HEK293 (cell line): ENCODE data around the gene GNG14.

Experiments used
- CTCF ChIA-PET: fragments of 350-600 bp; formaldehyde crosslinking; extraction: SDS; loops from one replicate; lab custom pipeline; 2021; ENCODE audit warnings: antibody characterized with exemption; lab: Yijun Ruan, JAX
- POLR2A ChIA-PET: fragments of 300-600 bp; formaldehyde crosslinking; extraction: SDS; loops from one replicate; lab custom pipeline; 2020; ENCODE audit warnings: antibody characterized with exemption, inconsistent platforms; lab: Yijun Ruan, JAX
- H3K27ac ChIP-seq: fragments of 200-500 bp; sonication (Bioruptor generic); 2 replicates; pipeline ENCODE4 v1.5.1; 2014; ENCODE audit warnings: low read depth, low read length, control low read depth, inconsistent platforms; ENCODE audit errors: extremely low read depth
- H3K36me3 ChIP-seq, 2 experiments: fragments of 200-500 bp in 1 of 2; sonication (Bioruptor generic) in 1 of 2; 1 replicate in 1 of 2; 2 replicates in 1 of 2; pipeline ENCODE4 v1.5.1; 2014 to 2017; ENCODE audit warnings: inconsistent platforms in 2 of 2, low read length in 2 of 2; ENCODE audit not compliant: control insufficient read depth in 2 of 2, insufficient read depth in 1 of 2
- H3K4me1 ChIP-seq: fragments of 200-500 bp; sonication (Bioruptor generic); 2 replicates; pipeline ENCODE4 v1.5.1; 2014; ENCODE audit warnings: mild to moderate bottlenecking, low read length, inconsistent platforms; ENCODE audit not compliant: control insufficient read depth, insufficient read depth
- H3K4me3 ChIP-seq: 2 replicates; pipeline ENCODE4 v1.5.1; 2011; ENCODE audit warnings: low read depth, mild to moderate bottlenecking, control low read depth, low read length, moderate library complexity
- H3K9me3 ChIP-seq: fragments of 200-500 bp; sonication (Bioruptor generic); 2 replicates; pipeline ENCODE4 v1.5.1; 2014; ENCODE audit warnings: low read depth, low read length, inconsistent platforms; ENCODE audit not compliant: control insufficient read depth, insufficient read depth
- BCL11B ChIP-seq: fragments of 450-650 bp; formaldehyde crosslinking; IDR thresholded peaks from 2 replicates; pipeline ENCODE4 v1.5.1; 2016; ENCODE audit warnings: low read depth, missing biosample characterization, missing genetic modification characterization
- GFI1B ChIP-seq: fragments of 450-650 bp; formaldehyde crosslinking; IDR thresholded peaks from 2 replicates; pipeline ENCODE4 v1.5.1; 2016; ENCODE audit warnings: missing biosample characterization, missing genetic modification characterization
- GLIS1 ChIP-seq: fragments of 450-650 bp; formaldehyde crosslinking; IDR thresholded peaks from 2 replicates; pipeline ENCODE4 v1.5.1; 2016; ENCODE audit warnings: missing biosample characterization, missing genetic modification characterization
- OVOL3 ChIP-seq: fragments of 450-650 bp; formaldehyde crosslinking; IDR thresholded peaks from 2 replicates; pipeline ENCODE4 v1.5.1; 2016; ENCODE audit warnings: missing biosample characterization, missing genetic modification characterization
- SCRT2 ChIP-seq: fragments of 450-650 bp; formaldehyde crosslinking; IDR thresholded peaks from 2 replicates; pipeline ENCODE4 v1.5.1; 2016; ENCODE audit warnings: missing biosample characterization, missing genetic modification characterization
- SP7 ChIP-seq: fragments of 450-650 bp; formaldehyde crosslinking; IDR thresholded peaks from 2 replicates; pipeline ENCODE4 v1.5.1; 2016; ENCODE audit warnings: missing biosample characterization, missing genetic modification characterization
- TRIM28 ChIP-seq: IDR thresholded peaks from 2 replicates; pipeline ENCODE4 v1.6.1; 2011; ENCODE audit warnings: low read length, control low read depth, borderline replicate concordance
- ZBTB48 ChIP-seq: fragments of 450-650 bp; formaldehyde crosslinking; IDR thresholded peaks from 2 replicates; pipeline ENCODE4 v1.5.1; 2016; ENCODE audit warnings: missing biosample characterization, missing genetic modification characterization
- ZNF138 ChIP-seq: fragments of 450-650 bp; formaldehyde crosslinking; IDR thresholded peaks from 2 replicates; pipeline ENCODE4 v1.5.1; 2016; ENCODE audit warnings: missing biosample characterization, missing genetic modification characterization, borderline replicate concordance
- ZNF184 ChIP-seq: fragments of 450-650 bp; IDR thresholded peaks from 2 replicates; pipeline ENCODE4 v1.5.1; 2018; ENCODE audit warnings: missing biosample characterization, mild to moderate bottlenecking, missing genetic modification characterization
- ZNF19 ChIP-seq: fragments of 450-650 bp; formaldehyde crosslinking; IDR thresholded peaks from 2 replicates; pipeline ENCODE4; 2016; ENCODE audit warnings: missing biosample characterization, missing genetic modification characterization, low read depth
- ZNF2 ChIP-seq: fragments of 450-650 bp; formaldehyde crosslinking; IDR thresholded peaks from 2 replicates; pipeline ENCODE4 v1.5.1; 2016; ENCODE audit warnings: missing biosample characterization, missing genetic modification characterization
- ZNF211 ChIP-seq: fragments of 450-650 bp; formaldehyde crosslinking; IDR thresholded peaks from 2 replicates; pipeline ENCODE4 v1.5.1; 2016; ENCODE audit warnings: low read depth, missing biosample characterization, missing genetic modification characterization
- ZNF214 ChIP-seq: fragments of 450-650 bp; formaldehyde crosslinking; IDR thresholded peaks from 2 replicates; pipeline ENCODE4 v1.5.1; 2017; ENCODE audit warnings: missing biosample characterization, mild to moderate bottlenecking, missing genetic modification characterization, borderline replicate concordance
- ZNF302 ChIP-seq: fragments of 450-650 bp; formaldehyde crosslinking; IDR thresholded peaks from 2 replicates; pipeline ENCODE4 v1.5.1; 2016; ENCODE audit warnings: missing biosample characterization, missing genetic modification characterization, low read depth
- ZNF324 ChIP-seq: fragments of 450-650 bp; formaldehyde crosslinking; IDR thresholded peaks from 2 replicates; pipeline ENCODE4 v1.5.1; 2016; ENCODE audit warnings: missing biosample characterization, missing genetic modification characterization
- ZNF416 ChIP-seq: fragments of 450-650 bp; formaldehyde crosslinking; IDR thresholded peaks from 2 replicates; pipeline ENCODE4 v1.5.1; 2016; ENCODE audit warnings: missing biosample characterization, missing genetic modification characterization
- ZNF426 ChIP-seq: fragments of 450-650 bp; formaldehyde crosslinking; IDR thresholded peaks from 2 replicates; pipeline ENCODE4 v1.5.1; 2017; ENCODE audit warnings: missing biosample characterization, missing genetic modification characterization, mild to moderate bottlenecking, inconsistent platforms, moderate library complexity
- ZNF48 ChIP-seq: fragments of 450-650 bp; formaldehyde crosslinking; IDR thresholded peaks from 2 replicates; pipeline ENCODE4 v1.5.1; 2016; ENCODE audit warnings: missing biosample characterization, missing genetic modification characterization
- ZNF624 ChIP-seq: fragments of 450-650 bp; formaldehyde crosslinking; IDR thresholded peaks from 2 replicates; pipeline ENCODE4 v1.5.1; 2017; ENCODE audit warnings: missing biosample characterization, missing genetic modification characterization
- ZNF626 ChIP-seq: fragments of 450-650 bp; sonication (Bioruptor Pico); formaldehyde crosslinking; IDR thresholded peaks from 2 replicates; pipeline ENCODE4 v1.5.1; 2018; ENCODE audit warnings: missing biosample characterization, missing genetic modification characterization, inconsistent platforms
- ZNF658 ChIP-seq: fragments of 450-650 bp; formaldehyde crosslinking; IDR thresholded peaks from 2 replicates; pipeline ENCODE4; 2016; ENCODE audit warnings: missing biosample characterization, missing genetic modification characterization
- ZNF701 ChIP-seq: fragments of 450-650 bp; formaldehyde crosslinking; IDR thresholded peaks from 2 replicates; pipeline ENCODE4 v1.5.1; 2016; ENCODE audit warnings: missing biosample characterization, missing genetic modification characterization
- ZNF830 ChIP-seq: fragments of 450-650 bp; IDR thresholded peaks from 2 replicates; pipeline ENCODE4 v1.5.0; 2018; ENCODE audit warnings: missing biosample characterization, missing genetic modification characterization, low read depth, mild to moderate bottlenecking, moderate library complexity
- ZSCAN30 ChIP-seq: fragments of 450-650 bp; IDR thresholded peaks from 2 replicates; pipeline ENCODE4 v1.5.1; 2018; ENCODE audit warnings: missing biosample characterization, mild to moderate bottlenecking, missing genetic modification characterization, moderate library complexity
- TF ChIP-seq, protein P1 (sequence below): fragments of 450-650 bp; formaldehyde crosslinking; IDR thresholded peaks from 2 replicates; pipeline ENCODE4 v1.5.1; 2016; ENCODE audit warnings: missing biosample characterization, missing genetic modification characterization
- TF ChIP-seq, protein P2 (sequence below): IDR thresholded peaks from 2 replicates; pipeline ENCODE4 v1.6.1; 2011; ENCODE audit warnings: mild to moderate bottlenecking, low read depth, low read length, borderline replicate concordance
- TF ChIP-seq, protein P3 (sequence below): fragments of 450-650 bp; formaldehyde crosslinking; IDR thresholded peaks from 2 replicates; pipeline ENCODE4 v1.5.1; 2016; ENCODE audit warnings: missing biosample characterization, missing genetic modification characterization

Gene GNG14

DNA sequence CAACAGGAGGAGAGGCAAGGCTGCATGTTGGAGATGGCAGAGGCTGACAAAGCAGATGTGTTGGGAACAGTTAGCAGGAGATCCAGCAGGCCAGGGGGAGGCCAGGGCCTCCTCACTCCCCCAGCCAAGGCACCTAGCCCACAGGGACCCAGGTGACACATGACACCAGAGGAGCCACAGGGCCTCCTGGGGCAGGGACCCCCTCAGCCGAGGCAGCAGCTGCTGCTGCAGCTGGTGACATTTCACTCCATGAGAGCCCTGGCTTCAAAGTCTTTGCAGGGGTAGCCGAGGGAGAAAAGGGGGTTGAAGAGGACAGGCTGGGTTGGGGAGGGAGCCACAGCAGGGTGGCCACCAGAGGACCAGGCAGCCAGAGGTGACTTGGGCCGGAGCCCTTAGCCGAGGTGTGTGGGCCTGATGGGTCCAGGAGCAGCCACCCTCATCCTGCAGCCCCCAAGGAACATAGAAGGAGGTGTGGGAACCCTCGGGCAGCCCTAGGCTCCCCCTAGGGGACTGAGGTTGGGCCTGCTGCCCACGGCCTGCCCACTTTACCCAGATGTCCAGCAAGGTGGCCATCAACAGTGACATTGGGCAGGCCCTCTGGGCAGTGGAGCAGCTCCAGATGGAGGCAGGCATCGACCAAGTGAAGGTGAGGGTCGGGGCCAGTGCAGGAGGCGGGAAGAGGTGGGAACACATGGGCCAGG is at the start of gene GNG14:
TSS of gene GNG14 (plus strand) at position 503 of the 701 bp plus-strand sequence. CDS start at position 554, 51 bp downstream.
- H3K36me3 ChIP-seq = peaks cover 0 to 29% of the 10 kb centered on the region in 2 experiments; a peak in 1 of 3 replicates
- TF ChIP-seq, protein P1, sequence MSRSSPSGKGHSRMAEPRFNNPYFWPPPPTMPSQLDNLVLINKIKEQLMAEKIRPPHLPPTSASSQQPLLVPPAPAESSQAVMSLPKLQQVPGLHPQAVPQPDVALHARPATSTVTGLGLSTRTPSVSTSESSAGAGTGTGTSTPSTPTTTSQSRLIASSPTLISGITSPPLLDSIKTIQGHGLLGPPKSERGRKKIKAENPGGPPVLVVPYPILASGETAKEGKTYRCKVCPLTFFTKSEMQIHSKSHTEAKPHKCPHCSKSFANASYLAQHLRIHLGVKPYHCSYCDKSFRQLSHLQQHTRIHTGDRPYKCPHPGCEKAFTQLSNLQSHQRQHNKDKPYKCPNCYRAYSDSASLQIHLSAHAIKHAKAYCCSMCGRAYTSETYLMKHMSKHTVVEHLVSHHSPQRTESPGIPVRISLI (tag by site-specific recombination) = no peak
- TF ChIP-seq TRIM28 (no peak), GLIS1 (tag by site-specific recombination) (peak; percentile 52), ZNF324 (tag by site-specific recombination) (no peak)
- no peaks in the 10 kb centered on the region for H3K9me3 ChIP-seq
- H3K4me3 ChIP-seq = no peak within 1 kb of the TSS
- ChIA-PET POLR2A (no interaction called here), CTCF (no interaction called here)
- no peaks in the 10 kb centered on the region for H3K4me1 ChIP-seq
- no peak within 1 kb of the TSS for H3K27ac ChIP-seq

DNA sequence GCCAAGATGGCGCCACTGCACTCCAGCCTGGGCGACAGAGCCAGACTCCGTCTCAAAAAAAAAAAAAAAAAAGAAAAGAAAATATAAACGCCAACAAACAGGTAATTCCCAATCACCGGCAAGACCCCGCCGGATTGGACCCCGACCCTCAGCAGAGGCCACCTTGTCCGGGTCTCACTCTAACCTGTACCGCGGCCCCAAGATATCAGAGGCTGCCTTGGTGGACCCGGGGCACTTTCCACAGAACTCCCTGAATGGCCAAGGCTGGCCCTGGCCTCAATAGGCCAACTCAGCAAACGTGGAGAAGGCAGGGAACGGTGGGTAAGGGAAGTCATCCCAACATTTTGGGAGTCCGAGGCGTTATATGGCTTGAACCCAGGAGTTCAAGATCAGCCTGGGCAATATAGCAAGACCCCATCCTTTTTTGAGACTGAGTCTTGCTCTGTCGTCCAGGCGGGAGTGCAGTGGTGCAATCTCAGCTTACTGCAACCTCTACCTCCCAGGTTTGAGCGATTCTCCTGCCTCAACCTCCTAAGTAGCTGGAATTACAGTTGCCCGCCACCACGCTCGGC is 49.1 kb upstream of the GNG14 start:
- Histone ChIP-seq H3K27ac (no peak overlapping the region), H3K4me3 (no peak overlapping the region), H3K4me1 (no peaks in the 10 kb centered on the region), H3K9me3 (no peaks in the 10 kb centered on the region), H3K36me3 (no peaks in the 10 kb centered on the region)
- ChIA-PET CTCF (no interaction called here), POLR2A (interaction anchor here (0.7 kb wide), 1 partner anchor 79 kb away, joined by 6 read pairs; no protein-coding TSS in a partner anchor)
- TF ChIP-seq ZNF658 (tag by site-specific recombination) = no peak
- no peak for TF ChIP-seq ZNF830 (tag by site-specific recombination)
- no peak for TF ChIP-seq ZNF2 (tag by site-specific recombination)
- TF ChIP-seq ZNF416 = no peak
- TF ChIP-seq ZNF138 = no peak
- no peak for TF ChIP-seq ZBTB48 (tag by site-specific recombination)
- TF ChIP-seq, protein P2, sequence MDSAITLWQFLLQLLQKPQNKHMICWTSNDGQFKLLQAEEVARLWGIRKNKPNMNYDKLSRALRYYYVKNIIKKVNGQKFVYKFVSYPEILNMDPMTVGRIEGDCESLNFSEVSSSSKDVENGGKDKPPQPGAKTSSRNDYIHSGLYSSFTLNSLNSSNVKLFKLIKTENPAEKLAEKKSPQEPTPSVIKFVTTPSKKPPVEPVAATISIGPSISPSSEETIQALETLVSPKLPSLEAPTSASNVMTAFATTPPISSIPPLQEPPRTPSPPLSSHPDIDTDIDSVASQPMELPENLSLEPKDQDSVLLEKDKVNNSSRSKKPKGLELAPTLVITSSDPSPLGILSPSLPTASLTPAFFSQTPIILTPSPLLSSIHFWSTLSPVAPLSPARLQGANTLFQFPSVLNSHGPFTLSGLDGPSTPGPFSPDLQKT = no peak
- no peak for TF ChIP-seq ZNF626 (tag by site-specific recombination)
- TF ChIP-seq SCRT2 (tag by site-specific recombination) = no peak
- TF ChIP-seq OVOL3 (tag by site-specific recombination) = no peak
- no peak for TF ChIP-seq ZNF48 (tag by site-specific recombination)
- no peak for TF ChIP-seq BCL11B (tag by site-specific recombination)
- TF ChIP-seq ZNF211 = no peak
- TF ChIP-seq ZNF214 = no peak

DNA sequence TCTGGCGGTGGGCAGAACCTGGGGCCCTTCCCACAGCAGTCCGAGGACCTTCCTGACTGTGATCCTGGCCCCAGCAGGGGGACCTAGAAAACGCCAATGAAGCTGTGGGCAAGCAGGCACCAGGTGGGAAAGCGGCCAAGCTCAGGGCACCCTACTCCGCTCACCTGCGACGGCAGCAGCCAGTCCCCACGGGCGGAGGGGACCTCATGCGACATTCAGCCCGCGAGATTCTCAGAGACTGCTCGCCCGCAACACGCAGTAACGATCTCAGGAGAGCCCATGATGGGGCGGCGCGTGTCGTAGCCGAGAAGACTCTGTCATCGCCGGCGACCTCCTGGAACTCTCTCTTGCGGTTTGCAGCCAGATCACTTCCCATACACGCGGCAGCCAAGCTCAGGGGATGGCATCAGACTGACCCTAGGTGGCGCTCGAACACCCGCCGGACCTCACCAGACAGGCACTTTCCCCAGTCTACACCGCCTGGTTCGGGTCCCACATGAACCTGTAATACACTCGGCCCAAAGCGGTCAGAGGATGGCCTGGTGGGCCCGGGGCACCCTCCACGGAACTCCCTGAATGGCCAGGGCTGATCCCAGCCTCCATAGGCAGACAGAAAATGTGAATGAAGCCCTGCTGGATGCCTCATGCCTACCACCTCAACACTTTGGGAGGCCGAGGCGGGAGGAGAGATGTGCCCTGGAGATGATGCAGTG is 47.7 kb upstream of the GNG14 start:
- H3K9me3 ChIP-seq = no peaks in the 10 kb centered on the region
- no peaks in the 10 kb centered on the region for H3K36me3 ChIP-seq
- H3K4me1 ChIP-seq = no peaks in the 10 kb centered on the region
- CTCF ChIA-PET = interaction anchor here (0.6 to 1.3 kb wide), 6 partner anchors 11 to 1131 kb away, joined by 3 to 5 read pairs (median 4); no protein-coding TSS in a partner anchor
- no peak overlapping the region for H3K27ac ChIP-seq
- no peak overlapping the region for H3K4me3 ChIP-seq
- POLR2A ChIA-PET = interaction anchor here (0.5 kb wide), 1 partner anchor 9 kb away, joined by 3 read pairs; no protein-coding TSS in a partner anchor
- TF ChIP-seq ZNF426 = no peak
- TF ChIP-seq GFI1B (tag by site-specific recombination) = no peak
- TF ChIP-seq ZNF701 = no peak
- no peak for TF ChIP-seq ZNF624 (tag by site-specific recombination)
- TF ChIP-seq, protein P3, sequence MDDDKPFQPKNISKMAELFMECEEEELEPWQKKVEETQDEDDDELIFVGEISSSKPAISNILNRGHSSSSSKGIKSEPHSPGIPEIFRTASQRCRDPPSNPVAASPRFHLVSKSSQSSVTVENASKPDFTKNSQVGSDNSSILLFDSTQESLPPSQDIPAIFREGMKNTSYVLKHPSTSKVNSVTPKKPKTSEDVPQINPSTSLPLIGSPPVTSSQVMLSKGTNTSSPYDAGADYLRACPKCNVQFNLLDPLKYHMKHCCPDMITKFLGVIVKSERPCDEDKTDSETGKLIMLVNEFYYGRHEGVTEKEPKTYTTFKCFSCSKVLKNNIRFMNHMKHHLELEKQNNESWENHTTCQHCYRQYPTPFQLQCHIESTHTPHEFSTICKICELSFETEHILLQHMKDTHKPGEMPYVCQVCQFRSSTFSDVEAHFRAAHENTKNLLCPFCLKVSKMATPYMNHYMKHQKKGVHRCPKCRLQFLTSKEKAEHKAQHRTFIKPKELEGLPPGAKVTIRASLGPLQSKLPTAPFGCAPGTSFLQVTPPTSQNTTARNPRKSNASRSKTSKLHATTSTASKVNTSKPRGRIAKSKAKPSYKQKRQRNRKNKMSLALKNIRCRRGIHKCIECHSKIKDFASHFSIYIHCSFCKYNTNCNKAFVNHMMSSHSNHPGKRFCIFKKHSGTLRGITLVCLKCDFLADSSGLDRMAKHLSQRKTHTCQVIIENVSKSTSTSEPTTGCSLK (tag by site-specific recombination) = no peak
- TF ChIP-seq SP7 (tag by site-specific recombination) = no peak
- no peak for TF ChIP-seq ZNF302 (tag by site-specific recombination)
- no peak for TF ChIP-seq ZSCAN30 (tag by site-specific recombination)
- TF ChIP-seq ZNF184 (tag by site-specific recombination) = no peak
- TF ChIP-seq ZNF19 = no peak
